MV-4-11 (cell line): ENCODE data around the gene HOXB8.

Experiments
- DNase-seq: peaks from one replicate; lab custom pipeline; 2025; lab: John Stamatoyannopoulos, UW

HOXB8 gene

DNA sequence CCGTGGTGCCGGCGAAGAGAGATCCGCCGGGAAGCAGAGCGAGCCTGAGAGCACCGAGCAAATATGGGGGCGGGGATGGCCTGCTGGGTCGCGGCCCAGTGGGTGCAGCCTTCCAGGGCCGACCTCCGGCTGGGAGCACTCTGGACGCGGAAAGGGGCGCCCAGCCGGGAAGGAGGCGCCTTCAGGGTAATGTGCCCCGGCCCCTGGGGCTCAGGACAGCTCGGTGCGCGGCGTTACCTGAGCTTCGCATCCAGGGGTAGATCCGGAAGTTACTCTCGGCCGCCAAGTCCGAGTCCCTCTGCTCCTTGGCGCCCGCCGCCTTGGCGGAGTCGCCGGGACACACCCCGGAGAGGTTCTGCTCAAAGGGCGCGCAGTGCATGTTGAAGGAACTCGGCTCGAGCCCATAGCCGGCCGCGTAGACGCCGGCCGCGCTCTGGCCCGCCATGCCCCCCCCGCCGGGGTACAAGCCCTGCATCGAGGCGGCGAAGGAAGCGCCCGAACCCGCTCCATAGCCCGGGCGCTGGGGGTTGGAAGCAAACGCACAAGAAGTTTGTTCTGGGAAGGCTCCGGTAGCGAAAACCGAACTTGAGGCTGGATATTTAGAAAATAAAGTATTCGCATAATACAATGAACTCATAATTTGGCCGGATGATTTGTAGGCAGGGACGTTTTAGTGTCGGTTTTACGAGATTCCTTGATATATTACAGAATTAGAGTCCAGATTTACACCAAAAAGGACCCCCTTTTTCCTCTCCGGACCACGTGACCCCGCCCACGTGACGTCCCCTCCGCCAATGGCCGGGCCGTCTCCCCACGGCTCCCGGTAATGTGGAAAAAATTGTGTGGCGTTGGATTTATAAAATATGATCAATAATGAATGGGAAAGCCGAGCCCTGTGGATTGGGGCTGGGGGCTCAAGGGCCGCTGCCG lies 4.5 kb downstream of the HOXB8 start, which contains the start of gene HOXB7:
Gene HOXB7, minus strand, starts transcription at position 736 of the 930 bp plus-strand sequence. Its CDS starts 99 bp downstream, at position 637.
- peak; percentile 11 for DNase-seq

DNA sequence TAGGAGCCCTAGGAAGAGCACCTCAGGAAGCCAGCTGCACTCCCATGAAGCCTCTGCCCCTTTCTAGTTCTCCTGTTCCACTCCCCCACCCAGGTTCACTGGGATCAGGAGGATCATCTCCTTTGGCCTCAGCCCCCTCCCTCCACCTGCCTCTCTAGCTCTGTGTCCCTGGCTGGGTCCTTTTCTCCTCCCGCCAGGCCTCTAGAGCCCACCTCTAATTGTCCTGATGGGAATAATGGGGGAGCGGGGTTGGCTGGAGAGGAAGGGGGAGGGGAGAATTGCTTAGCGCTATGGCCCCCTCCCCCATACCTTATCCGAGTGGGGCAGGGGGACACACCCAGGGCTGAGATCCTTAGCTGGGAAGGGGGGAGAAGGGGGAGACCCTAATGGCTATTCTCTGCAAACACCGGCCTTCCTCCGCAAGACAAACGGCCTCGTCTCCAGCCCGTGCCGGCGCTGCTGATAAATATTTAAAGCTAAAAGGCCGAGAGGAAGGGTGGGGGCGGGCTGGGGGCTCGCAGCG lies 5.3 kb downstream of the HOXB8 start:
- DNase-seq = no peak

DNA sequence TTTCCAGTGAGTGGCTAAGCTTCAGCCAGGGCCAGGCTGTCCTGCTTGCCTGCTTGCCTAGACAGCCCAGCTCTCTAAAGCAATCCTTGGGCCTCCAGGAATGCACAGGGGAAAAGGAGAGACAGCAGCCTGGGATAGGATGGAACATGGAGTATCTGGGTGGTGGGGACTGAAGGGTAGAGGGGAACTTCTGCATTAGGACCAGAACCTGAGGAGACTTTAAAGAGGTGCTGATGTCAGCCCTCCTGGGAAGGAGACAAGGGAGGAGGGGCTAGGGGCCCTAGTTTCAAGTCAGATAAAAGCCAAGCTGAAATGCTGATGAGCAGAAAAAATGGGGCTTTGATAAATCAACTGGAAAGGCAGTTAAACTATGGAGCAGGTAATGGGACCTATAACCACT lies 6.1 kb downstream of the HOXB8 start:
- no peak for DNase-seq

DNA sequence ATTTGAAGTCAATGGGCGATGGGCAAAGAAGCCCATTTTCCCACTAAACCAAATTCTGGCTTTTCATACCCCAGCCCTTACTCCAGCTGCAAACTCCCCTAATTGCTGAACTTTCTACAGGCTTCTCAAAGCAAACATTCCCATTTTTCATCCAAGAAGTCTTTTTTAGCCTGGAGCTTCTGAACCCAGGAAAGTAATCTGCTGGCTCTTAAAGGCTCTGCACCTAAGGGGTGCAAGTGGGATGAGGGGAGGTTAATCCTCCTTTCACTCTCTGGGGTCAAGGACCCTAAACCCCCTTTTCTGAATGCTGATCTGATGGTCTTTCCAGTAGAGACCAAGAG lies 6.6 kb downstream of the HOXB8 start:
- DNase-seq = no peak

DNA sequence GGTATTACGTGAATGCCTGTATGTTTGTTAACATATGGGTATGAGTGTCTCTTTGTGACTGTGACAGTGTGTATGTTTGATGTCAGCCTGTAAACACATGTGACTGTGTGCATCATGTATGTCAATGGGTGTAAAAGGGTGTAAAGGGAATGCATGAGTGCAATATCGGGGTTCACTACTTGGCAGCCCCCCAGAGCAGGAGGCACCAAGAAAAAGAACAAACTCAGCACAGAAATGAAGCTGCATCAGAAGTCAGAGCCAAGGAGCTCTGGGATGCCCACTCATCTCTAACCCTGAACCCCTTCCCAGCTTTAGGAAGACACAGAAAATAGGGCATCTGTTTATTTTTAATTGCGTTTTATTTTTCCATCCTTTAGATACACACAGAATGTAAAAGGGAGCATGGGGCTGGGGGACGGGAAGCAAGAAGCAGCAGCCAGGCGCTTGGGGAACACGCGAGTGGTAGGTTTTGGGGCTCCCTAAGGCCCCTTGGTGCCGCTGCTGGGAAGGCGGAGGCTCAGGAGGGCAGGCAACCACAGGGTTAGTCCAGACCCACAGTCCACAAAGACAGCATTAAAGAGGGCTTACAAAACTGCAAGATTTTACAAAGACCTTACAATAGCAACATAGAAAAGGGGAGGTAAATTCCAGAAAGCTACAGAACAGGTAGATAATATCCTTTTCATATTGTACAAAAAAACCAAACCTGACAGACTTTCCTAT lies 8.0 kb downstream of the HOXB8 start:
- no peak for DNase-seq

DNA sequence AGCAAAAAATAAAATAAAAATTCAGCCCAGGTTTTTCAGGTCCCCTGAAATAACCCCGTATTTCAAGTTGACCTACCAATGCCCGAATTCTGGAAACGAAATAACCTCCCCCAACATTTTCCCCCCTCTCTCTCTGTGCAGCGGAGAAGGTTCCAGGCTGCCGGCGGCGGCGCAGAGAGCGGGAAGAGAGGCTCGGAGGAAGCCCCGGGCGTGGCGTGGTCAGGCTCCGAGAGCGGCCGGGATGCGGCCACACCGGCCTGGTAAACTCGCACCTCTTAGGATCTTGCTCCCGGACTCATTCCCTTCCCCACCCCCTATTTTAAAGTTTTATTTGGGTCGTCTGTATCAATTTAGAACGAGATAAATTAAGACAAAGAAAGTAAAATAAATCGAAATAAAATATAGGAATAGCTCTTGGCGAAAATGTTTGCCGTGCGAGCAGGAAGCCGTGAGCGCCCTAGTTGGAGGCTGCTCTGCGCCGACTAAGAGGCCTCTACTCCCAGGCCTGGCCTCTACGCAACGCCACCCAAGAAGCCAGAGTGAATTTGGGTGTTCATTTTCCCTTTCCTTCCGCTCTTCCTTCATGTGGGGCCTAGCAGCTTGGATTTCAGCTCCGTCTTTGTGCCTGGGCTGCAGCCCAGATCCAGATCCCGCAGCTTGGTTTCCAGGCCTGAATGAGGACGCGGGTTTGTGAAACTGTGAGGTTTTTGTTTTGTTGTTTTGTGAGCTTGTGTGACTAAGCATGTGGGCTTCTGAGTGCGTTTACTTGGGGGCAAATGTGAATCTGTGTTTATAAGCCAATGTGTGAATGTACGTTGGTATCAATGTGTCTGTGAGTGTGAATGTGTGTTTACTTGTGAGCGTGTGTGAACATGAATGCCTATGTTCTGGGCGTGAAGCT lies 8.9 kb downstream of the HOXB8 start:
- no peak for DNase-seq

DNA sequence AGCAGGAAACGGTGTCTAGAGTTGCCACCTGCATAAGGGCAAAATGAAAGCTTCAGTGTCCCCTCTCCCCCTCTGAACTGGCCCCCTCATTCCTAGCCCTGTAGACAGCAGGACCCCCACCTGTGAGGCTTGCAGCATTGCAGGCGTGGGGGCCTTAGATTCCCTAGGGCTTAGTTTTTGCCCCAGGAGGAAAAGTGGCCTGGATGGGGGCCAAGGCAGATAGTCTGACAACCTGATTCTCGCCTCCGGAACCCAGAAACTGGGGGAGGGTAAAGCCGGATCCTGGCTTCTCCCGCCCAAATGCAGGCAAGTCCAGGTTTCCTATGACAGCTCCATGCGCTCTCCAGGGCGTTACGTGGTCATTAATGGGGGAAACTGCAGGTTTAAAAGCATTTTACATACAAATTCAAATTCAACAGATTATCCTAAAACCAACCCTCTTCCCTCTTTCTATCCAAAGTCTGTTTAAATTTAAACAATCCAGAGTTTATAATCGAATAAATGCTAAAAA lies 9.6 kb downstream of the HOXB8 start:
- no peak for DNase-seq

DNA sequence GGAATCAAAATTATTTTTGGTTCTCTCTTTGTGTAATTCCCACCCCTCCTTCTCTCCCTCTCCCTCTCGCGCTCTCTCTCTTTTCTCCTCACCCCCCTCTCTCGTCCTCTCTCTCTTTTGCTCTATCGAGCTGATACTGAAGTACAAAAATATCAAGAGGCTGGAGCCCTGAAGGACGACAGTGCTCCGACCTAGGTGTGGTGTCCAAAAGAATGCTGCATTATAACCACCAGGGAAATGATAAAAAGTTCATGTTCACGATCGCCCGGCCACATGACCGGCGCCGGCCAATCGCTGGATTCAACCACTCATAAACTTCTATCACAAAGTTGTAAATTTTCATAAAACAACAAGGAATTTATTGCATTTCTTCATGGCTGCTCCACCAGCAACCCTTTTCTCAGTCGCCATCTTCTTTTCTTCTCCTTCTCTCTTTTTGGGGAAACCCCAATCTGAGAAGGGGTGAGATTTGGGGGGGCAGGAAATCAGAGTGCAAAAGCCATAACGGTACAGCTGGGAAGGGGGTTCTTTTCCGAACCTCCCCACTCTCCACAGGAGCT lies 10.2 kb downstream of the HOXB8 start, which contains the start of gene HOXB6:
Gene HOXB6, minus strand, starts transcription at position 217 of the 560 bp plus-strand sequence. CDS start 6,836 bp downstream, outside the sequence.
- DNase-seq = no peak

DNA sequence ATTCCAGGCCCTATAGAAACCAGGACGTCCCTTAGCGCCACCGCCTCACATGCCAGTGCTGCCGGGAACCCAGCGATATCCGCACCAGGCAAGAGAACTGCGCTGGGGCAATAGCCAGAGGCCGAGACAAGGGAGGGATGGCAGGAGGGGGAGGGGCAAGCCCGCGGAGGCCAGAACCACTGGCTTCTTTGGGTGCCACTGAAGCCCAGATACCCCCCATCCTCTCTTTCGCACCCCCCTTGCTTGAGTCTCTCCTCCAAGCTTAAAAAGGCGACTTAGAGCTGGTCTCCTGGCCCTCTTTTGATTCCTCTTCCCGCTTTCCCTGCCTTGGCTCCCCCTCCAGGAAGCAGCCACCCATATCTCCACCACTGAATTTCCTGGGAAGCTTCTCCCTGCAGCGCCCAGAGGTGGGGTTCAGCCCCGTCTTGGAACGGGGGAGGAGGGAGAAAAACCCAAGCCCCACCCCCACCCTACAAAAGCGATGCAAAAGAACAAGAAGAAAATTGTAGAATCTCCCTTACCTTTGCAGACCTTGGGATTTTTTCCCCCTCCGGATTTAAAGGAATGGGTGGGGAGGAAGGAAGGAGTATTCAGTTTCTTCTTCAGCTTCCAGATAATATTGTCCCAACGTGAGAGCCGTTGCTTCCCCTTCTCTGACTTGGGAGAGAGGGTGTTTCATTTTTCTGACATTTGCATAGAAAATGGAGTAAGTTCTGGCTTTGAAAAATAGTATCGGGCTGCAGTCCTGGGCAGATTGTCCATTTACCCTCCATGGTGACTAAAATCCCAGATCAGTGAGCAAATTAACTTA lies 10.9 kb downstream of the HOXB8 start:
- no peak for DNase-seq

DNA sequence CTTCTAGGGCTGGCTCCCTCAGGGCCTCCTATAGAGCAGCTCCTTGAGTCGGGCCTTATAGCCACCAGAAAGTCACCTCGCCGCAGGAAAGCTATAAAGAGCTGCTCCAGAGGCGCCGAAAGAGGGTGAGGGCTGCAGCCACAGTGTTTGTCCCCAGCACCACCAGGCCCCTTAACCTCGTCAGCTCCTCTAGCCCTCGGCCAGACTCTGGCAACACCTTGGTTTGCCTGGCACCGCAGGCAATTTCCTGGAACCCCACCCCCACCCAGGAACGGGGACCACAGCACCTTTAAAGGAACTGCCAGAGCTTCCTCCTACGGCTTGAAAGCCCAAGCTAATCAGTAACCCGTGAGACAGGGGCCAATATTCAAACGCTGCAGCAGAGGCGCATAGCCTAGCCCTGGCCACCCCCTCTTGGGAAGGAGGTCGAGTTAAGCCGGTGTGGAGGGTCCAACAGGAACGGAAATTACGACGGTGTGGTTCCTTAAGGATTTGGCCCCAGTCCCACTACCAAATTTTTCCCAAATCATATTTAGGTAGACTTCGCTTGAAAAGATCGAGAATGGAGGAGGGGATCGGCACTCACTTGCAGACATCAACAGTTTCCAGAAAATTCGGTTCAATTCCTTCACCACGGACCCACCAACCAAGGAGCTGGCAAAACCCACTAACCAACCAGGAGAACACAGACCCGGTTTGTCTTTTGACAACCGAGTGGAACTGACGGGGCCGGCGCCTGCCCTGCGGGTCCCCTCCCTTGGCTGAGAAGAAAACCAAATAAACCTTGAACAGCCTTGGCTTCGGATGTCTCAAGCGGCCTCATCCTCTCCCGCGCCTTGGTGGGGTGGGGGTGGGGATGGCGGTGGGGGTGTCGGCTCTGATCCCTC lies 13.3 kb downstream of the HOXB8 start:
- DNase-seq = no peak

DNA sequence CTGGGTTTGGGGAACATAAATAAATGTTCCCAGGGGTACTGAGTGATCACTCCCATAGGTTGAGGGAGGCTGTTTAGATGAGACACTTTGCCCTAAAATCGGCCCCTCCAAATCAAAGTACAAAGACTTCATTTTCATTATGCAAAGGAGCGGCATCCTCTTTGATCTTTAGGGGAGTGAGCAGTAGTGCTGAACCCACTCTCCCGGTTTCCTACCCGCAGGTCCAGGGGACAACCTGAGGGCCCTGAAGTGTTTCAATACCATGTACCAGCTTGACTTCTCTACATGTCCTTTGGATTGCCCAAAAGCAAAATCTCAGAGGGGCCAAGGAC lies 13.9 kb downstream of the HOXB8 start:
- no peak for DNase-seq

DNA sequence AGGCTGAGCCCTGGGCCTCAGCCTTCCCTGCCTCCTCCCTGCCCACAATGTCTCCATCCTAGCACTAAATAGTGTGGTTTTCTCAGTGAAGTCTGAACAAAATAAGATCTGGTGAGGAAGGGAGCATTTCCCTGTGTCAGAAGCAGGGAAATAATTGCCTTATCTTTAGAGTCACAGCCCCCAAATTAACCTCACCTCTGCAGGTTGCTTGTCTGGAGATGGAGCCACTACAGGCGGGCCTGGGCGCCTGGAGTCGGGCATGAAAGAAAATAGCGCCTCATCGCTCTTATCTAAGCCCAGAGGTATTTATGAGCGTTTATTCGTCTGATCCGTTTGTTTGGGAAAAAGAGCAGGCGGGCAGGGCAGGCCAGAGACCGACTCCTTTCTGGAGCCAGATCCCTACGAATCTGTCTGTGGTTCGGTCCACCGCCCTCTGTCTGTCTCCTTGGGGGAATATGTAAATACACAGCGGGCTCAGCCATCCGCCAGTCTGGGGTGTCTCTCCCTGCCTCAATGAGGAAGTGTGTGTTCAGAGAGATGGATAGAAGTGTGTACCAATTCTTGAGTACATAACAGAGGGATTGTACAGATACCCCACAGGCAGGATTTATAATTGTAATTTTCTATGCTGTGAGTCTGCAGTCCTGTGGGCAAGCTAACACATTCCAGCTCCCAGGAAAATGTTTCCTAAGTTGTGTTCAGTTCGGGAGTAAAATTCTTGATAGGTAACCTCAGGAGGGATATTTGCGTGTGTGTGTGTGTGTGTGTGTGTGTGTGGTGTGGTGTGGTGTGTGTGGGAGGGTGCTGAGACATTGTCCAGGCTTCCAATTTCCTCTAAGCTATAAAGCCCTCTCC lies 14.6 kb downstream of the HOXB8 start:
- no peak for DNase-seq

DNA sequence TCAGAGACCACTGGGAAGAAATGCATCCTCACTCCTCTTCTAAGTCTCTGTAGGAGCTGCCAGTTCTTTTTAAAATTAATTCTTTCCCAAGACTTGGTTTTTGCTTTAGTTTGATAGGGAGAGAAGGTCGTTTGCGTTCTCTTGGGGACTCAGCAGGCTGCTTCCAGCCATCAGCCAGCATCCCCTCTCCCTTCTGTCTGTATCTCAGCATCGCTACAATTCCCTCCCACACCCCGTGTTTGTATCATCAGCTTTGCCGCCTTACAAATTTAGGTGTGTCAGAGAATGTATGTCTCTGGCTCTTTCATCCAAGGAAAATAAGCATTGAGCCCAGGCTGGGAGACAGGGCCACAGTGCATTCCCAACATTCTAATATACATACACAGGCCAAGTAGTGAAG lies 15.7 kb downstream of the HOXB8 start:
- no peak for DNase-seq

DNA sequence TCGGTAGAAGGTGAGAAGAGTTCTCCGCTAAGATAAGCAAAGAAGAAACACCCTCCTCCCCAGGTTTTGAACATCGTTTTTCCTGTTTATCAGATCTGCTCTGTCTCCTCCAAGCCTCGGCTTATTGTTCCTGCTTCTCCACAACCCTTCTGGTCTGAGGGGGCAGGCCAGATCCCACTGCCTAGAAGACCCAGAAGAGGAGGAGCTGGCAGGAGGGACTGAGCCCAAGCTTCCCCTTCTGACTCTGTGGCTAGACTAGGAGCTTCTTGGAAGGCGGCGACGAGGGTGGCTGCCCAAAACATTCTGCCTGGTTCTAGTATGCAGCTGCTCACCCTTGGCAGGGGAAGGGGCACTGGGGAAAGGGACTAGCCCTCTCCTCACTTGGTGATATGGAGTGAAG lies 16.4 kb downstream of the HOXB8 start:
- no peak for DNase-seq

DNA sequence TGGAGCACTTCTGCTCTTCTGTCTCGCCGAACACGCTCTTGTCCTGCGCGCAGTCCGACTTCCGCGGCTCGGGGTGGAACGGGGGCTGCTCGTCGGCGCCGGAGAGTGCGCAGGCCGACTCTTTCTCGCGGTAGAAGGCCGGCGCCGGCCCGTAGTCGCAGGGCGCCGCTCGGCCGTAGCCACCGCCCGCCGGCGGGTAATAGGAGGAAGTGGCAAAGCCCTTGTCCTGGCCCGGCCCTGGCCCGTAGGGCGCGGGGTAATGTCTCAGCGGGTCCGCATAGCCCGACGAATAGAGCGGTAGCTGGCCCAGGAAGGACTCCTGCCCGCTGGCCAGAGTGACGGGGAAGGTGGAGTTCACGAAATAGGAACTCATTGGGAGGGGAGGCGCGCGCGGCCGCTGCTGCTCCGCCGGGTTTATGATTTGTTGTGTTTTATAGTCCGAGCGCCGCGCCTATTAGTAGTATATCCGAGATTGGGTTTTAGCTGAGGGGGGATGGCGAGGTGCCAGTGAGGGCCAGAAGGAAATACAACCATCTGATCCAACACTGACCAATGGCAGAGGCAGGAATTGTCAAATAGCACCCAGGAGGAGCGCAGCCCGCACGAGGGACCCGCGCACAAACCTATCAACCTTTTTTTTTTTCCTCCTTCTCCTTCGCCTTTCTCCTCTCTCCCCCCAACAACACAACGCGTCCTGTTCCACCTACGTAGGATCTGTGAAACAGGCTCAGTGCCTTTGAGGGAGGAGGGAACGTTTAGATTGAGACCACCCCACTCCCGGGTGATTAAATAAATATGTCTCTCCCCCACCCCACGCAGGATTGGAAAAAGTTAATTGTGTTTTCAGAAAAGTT lies 17.1 kb downstream of the HOXB8 start:
- DNase-seq = peak; percentile 35

DNA sequence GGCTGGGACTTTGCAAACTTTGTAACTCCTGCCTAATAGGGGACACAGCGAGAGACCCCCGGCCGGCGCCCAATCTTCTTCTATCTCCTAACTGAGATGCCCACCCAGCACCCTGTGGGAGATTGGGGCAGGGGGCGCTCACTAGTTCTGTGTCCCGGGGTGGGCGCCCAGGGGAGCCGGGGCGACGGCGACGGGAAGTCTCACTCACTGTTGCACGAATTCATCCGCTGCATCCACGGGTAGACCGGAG lies 17.6 kb downstream of the HOXB8 start:
- no peak for DNase-seq

DNA sequence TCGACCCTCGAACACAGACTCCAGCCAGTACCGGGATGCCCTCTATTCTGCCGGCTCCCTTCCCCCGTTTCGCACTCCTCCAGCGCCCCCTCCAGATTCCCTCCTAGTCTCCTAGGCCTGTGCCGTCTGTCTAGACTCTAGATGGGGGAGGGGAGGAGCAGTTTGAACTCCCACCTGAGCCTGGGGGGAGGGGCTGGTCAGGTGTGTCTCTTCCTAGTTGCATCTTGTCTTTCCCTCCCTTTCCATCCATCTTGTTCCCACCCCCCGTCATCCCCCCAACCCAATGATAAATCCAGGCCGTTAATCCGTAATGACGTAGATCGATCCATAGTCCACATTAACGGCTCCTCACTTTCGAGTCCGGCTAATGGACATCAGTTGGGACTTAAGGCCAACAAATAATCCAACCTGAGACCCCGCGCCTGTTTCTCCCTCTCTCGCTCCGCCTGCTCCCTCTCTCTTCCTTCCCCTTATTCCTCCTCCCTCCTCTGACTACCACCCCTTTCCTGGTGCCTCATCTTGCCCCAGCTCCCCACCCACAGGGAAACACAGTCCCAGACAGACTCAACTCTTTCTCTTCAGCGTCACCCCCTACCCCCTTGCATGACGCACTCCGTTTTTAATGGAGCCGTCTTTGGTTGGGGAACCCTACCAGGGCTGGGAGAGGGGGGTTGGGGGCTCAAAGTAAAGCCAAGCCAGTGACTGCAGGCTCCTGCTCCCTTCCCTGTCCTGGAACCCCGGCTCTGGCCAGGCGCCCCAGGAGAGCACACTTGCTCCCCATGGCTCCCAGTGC lies 18.2 kb downstream of the HOXB8 start:
- no peak for DNase-seq
